ENCODE data around the gene COX7A2.

Gene COX7A2

DNA sequence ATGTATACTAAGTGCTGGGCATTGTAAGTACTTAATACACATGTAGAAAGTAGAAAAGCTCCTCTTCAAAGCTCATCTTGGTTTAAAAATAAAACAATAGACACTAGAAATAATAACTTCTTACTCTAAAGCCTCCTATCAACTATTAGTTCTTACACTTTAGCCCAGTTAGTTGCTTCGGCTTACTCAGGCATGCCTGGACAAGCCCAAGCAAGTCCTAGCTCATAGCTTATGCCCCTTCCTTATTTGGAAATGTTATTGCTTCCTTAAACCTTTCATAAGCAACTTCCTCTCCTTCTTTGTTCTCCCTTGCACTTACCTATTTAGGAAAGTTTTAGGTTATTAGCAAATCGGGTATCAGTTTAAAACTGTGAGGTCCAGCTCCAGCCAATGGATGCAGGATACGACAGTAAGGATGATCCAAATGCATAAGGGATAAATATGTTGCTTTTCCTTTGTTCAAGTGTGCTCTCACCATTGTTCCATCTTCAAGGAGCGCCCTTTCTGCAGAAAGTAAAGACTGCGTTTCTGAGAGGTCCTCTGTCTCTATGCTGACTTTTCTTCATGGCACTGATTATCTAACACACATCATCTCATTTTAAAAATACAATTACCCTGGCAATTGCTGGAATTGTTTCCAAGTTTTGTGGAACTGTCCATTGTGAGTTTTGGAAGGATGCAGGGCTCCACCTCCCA, 28.7 kb upstream of the COX7A2 start:
- H3K27ac ChIP-seq (ENCODE audit: low read length): no peak overlapping the region
- H3K9me2 ChIP-seq (replicated peaks; ENCODE audit: insufficient read depth, low read length): no peaks in the 10 kb centered on the region
- peak overlapping the region; percentile 16; the same call in 1 of the 2 replicates for H3K4me2 ChIP-seq (ENCODE audit: low read depth, low read length)
- H3K4me1 ChIP-seq (ENCODE audit: low read length): peaks cover 7% of the 10 kb centered on the region; the same call in 1 of the 2 replicates
- no peaks in the 10 kb centered on the region for H3F3A ChIP-seq (ENCODE audit: insufficient read depth, low read length)
- no peaks in the 10 kb centered on the region for H3K27me3 ChIP-seq (replicated peaks; ENCODE audit: insufficient read depth, low read length)
- no peak overlapping the region for H2AFZ ChIP-seq (ENCODE audit: low read length)
- H3K9me3 ChIP-seq (replicated peaks; ENCODE audit: insufficient read depth, low read length): no peaks in the 10 kb centered on the region
- H3K9ac ChIP-seq (ENCODE audit: low read length): no peak overlapping the region
- DNase-seq: no peak
- H4K20me1 ChIP-seq (ENCODE audit: insufficient read depth, low read length): peaks cover 12% of the 10 kb centered on the region
- peaks cover 5% of the 10 kb centered on the region; the same call in 1 of the 2 replicates for H3K36me3 ChIP-seq (replicated peaks; ENCODE audit: insufficient read depth, low read length)
- TF ChIP-seq EZH2phosphoT487 (IDR thresholded peaks at IDR 0.05; ENCODE audit: low read length) (no peak), EZH2 (optimal IDR thresholded peaks at IDR 0.05; ENCODE audit: low read depth, low read length) (no peak)
- TF ChIP-seq, protein P1, sequence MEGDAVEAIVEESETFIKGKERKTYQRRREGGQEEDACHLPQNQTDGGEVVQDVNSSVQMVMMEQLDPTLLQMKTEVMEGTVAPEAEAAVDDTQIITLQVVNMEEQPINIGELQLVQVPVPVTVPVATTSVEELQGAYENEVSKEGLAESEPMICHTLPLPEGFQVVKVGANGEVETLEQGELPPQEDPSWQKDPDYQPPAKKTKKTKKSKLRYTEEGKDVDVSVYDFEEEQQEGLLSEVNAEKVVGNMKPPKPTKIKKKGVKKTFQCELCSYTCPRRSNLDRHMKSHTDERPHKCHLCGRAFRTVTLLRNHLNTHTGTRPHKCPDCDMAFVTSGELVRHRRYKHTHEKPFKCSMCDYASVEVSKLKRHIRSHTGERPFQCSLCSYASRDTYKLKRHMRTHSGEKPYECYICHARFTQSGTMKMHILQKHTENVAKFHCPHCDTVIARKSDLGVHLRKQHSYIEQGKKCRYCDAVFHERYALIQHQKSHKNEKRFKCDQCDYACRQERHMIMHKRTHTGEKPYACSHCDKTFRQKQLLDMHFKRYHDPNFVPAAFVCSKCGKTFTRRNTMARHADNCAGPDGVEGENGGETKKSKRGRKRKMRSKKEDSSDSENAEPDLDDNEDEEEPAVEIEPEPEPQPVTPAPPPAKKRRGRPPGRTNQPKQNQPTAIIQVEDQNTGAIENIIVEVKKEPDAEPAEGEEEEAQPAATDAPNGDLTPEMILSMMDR (IDR thresholded peaks at IDR 0.05; ENCODE audit: low read length): no peak
- peaks cover 94% of the 10 kb centered on the region for H3K79me2 ChIP-seq (ENCODE audit: low read length)
- H3K4me3 ChIP-seq (ENCODE audit: low read length): no peak overlapping the region

DNA sequence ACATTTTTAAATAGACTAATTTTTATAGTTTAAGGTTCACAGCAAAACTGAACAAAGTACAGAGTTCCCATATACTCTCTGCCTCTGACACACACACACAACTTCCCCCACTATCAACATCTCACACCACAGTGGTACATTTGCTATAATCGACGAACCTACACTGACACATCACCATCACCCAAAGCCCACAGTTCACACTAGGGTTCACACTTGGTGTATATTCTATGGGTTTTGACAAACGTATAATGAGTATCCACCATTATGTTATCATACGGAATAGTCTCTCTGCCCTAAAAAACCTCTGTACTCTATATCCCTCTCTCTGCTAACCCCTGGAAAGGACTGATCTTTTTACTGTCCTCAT, 25.4 kb upstream of the COX7A2 start:
- no peak overlapping the region for H3K4me3 ChIP-seq (ENCODE audit: low read length)
- no peak overlapping the region for H3K9ac ChIP-seq (ENCODE audit: low read length)
- no peak for TF ChIP-seq EZH2 (optimal IDR thresholded peaks at IDR 0.05; ENCODE audit: low read depth, low read length)
- TF ChIP-seq EZH2phosphoT487 (IDR thresholded peaks at IDR 0.05; ENCODE audit: low read length): no peak
- no peak for DNase-seq
- no peaks in the 10 kb centered on the region for H3K9me3 ChIP-seq (replicated peaks; ENCODE audit: insufficient read depth, low read length)
- H3K27ac ChIP-seq (ENCODE audit: low read length): no peak overlapping the region
- H4K20me1 ChIP-seq (ENCODE audit: insufficient read depth, low read length): peaks cover 9% of the 10 kb centered on the region; the same call in 1 of the 2 replicates
- peaks cover 9% of the 10 kb centered on the region for H3K4me1 ChIP-seq (ENCODE audit: low read length)
- no peaks in the 10 kb centered on the region for H3K9me2 ChIP-seq (replicated peaks; ENCODE audit: insufficient read depth, low read length)
- H3K27me3 ChIP-seq (replicated peaks; ENCODE audit: insufficient read depth, low read length): no peaks in the 10 kb centered on the region
- H3K4me2 ChIP-seq (ENCODE audit: low read depth, low read length): no peak overlapping the region
- H3K79me2 ChIP-seq (ENCODE audit: low read length): peaks cover 93% of the 10 kb centered on the region
- H3F3A ChIP-seq (ENCODE audit: insufficient read depth, low read length): no peaks in the 10 kb centered on the region
- peaks cover 5% of the 10 kb centered on the region; the same call in 1 of the 2 replicates for H3K36me3 ChIP-seq (replicated peaks; ENCODE audit: insufficient read depth, low read length)
- no peak overlapping the region for H2AFZ ChIP-seq (ENCODE audit: low read length)

DNA sequence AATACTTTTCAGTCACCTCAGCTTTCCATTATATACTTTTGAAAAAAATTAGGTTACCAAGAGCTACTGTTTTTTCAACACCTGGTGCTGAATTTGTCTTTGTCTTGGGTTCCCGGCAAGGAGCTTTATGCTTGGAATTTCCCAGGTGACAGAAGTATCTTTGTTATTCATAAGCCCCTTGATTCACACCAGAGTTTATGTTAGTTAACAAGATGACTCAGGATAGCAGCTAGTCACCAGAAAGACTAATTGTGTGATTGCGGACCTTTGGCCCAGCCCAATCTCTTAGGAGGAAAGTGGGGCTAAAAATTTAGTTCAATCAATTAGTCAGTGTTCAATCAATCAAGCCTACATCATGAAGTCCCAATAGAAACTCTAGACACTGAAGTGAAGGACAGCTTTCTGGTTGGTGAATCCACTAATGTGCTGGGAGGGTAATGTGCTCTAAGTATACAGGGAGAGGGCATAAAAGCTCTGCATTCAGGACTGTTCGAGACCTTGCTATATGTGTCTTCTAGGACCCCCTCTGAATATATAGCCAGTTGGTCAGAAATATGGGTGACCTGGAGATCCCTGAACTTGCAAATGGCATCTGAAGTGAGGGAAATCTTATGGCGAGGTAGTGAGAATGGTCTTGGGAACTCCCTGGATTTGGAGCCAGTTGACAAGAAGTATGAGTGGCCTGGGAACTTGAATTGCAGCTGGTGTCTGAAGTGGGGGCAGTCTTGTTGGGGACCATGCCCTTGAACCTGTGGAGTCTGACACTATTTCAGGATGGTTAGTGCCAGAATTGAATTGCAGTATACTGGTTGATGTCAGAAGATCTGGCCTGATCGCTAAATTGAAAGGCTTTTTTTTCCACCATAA, 24.8 kb upstream of the COX7A2 start:
- Histone ChIP-seq H3K9me3 (replicated peaks; ENCODE audit: insufficient read depth, low read length) (no peaks in the 10 kb centered on the region), H3K4me1 (ENCODE audit: low read length) (peaks cover 16% of the 10 kb centered on the region), H3F3A (ENCODE audit: insufficient read depth, low read length) (no peaks in the 10 kb centered on the region), H3K36me3 (replicated peaks; ENCODE audit: insufficient read depth, low read length) (peaks cover 5% of the 10 kb centered on the region; the same call in 1 of the 2 replicates), H3K79me2 (ENCODE audit: low read length) (peaks cover 93% of the 10 kb centered on the region), H4K20me1 (ENCODE audit: insufficient read depth, low read length) (peaks cover 9% of the 10 kb centered on the region; the same call in 1 of the 2 replicates), H3K9me2 (replicated peaks; ENCODE audit: insufficient read depth, low read length) (no peaks in the 10 kb centered on the region), H3K4me3 (ENCODE audit: low read length) (no peak overlapping the region), H3K4me2 (ENCODE audit: low read depth, low read length) (no peak overlapping the region), H2AFZ (ENCODE audit: low read length) (no peak overlapping the region), H3K27me3 (replicated peaks; ENCODE audit: insufficient read depth, low read length) (no peaks in the 10 kb centered on the region), H3K9ac (ENCODE audit: low read length) (no peak overlapping the region), H3K27ac (ENCODE audit: low read length) (no peak overlapping the region)
- DNase-seq: no peak
- TF ChIP-seq, protein P1 (IDR thresholded peaks at IDR 0.05; ENCODE audit: low read length): no peak
- TF ChIP-seq EZH2 (optimal IDR thresholded peaks at IDR 0.05; ENCODE audit: low read depth, low read length) (no peak), EZH2phosphoT487 (IDR thresholded peaks at IDR 0.05; ENCODE audit: low read length) (no peak)
